ENCODE results near the gene NPRL2. TPM values are rescaled to one million over a fixed set of nuclear protein-coding genes. Genes with fewer than 3 reads are reported as not detected.
A peak's percentile ranks its signal among the peaks of the same experiment; 100 is the strongest.

NPRL2 gene
- total RNA-seq, 1 experiment from 2014 or later, result 29.8 TPM

DNA sequence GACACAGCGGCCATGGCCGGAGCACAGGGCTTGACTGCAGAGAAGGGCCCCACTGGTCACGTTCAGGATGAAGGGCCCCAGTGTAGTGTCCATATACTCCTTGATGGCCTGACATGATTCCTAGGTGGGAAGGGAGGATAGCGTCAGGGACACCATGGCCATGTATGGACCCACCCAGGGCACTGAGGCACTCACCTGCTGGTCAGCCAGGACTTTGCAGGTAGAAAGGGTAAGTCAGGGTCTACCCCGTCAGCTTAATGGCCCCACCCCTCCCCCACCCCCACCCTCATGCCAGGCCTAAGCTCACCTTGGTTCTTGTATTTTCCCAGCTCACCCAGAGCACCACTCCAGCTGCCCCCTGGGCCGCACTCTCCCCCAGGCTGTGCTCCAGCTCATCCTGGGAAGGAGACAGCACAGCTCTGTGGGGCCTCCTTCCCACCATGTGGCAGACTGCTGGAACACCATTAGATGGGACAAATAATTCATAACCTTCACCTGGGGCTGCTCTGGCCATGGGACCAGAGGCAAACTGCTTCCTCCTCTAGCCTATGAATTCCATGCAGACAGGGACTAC lies 49.8 kb downstream of the NPRL2 start:
- peaks cover 20% of the 10 kb centered on the region for H3K4me1 ChIP-seq
- no peak overlapping the region; the same call in 1 of the 2 replicates for H3K4me3 ChIP-seq (ENCODE audit: low read depth, low read length)
- no peaks in the 10 kb centered on the region; the same call in 1 of the 2 replicates for H3K36me3 ChIP-seq (ENCODE audit: control insufficient read depth, insufficient read depth, low read length)
- H3K4me3 Mint-ChIP-seq (ENCODE audit: unreplicated experiment), result peak overlapping the region; percentile 97
- H3K9me3 ChIP-seq, result no peaks in the 10 kb centered on the region
- BruUV-seq (replicated peaks), result no TSS peak
- intact Hi-C loops (cut with micrococcal nuclease; ENCODE audit: unreplicated experiment), result no loop called here
- peak in 1 of 2 experiments; percentile 33 for DNase-seq
- H3K4me1 Mint-ChIP-seq (ENCODE audit: low read depth, unreplicated experiment), result peaks cover 11% of the 10 kb centered on the region
- ChIA-PET POLR2A (interaction anchor here (0.6 kb wide), 1 partner anchor 42 kb away, joined by 7 read pairs; no protein-coding TSS in a partner anchor), CTCF (no interaction called here)
- H3K27ac Mint-ChIP-seq (ENCODE audit: unreplicated experiment), result peak overlapping the region; percentile 95
- TF ChIP-seq, protein P1, sequence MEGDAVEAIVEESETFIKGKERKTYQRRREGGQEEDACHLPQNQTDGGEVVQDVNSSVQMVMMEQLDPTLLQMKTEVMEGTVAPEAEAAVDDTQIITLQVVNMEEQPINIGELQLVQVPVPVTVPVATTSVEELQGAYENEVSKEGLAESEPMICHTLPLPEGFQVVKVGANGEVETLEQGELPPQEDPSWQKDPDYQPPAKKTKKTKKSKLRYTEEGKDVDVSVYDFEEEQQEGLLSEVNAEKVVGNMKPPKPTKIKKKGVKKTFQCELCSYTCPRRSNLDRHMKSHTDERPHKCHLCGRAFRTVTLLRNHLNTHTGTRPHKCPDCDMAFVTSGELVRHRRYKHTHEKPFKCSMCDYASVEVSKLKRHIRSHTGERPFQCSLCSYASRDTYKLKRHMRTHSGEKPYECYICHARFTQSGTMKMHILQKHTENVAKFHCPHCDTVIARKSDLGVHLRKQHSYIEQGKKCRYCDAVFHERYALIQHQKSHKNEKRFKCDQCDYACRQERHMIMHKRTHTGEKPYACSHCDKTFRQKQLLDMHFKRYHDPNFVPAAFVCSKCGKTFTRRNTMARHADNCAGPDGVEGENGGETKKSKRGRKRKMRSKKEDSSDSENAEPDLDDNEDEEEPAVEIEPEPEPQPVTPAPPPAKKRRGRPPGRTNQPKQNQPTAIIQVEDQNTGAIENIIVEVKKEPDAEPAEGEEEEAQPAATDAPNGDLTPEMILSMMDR (IDR thresholded peaks at IDR 0.05; ENCODE audit: insufficient read depth in 1 of 2, low read depth in 1 of 2, low read length in 1 of 2, severe bottlenecking in 1 of 2, unreplicated experiment in 1 of 2), result no peak
- no peaks in the 10 kb centered on the region for H3K9me3 Mint-ChIP-seq (ENCODE audit: unreplicated experiment)
- no peaks in the 10 kb centered on the region for H3K27me3 Mint-ChIP-seq (ENCODE audit: insufficient read depth, unreplicated experiment)
- no peaks in the 10 kb centered on the region for H3K27me3 ChIP-seq (replicated peaks; ENCODE audit: control insufficient read depth, insufficient read depth, low read length)
- peaks cover 11% of the 10 kb centered on the region for H3K36me3 Mint-ChIP-seq (ENCODE audit: insufficient read depth, unreplicated experiment)

DNA sequence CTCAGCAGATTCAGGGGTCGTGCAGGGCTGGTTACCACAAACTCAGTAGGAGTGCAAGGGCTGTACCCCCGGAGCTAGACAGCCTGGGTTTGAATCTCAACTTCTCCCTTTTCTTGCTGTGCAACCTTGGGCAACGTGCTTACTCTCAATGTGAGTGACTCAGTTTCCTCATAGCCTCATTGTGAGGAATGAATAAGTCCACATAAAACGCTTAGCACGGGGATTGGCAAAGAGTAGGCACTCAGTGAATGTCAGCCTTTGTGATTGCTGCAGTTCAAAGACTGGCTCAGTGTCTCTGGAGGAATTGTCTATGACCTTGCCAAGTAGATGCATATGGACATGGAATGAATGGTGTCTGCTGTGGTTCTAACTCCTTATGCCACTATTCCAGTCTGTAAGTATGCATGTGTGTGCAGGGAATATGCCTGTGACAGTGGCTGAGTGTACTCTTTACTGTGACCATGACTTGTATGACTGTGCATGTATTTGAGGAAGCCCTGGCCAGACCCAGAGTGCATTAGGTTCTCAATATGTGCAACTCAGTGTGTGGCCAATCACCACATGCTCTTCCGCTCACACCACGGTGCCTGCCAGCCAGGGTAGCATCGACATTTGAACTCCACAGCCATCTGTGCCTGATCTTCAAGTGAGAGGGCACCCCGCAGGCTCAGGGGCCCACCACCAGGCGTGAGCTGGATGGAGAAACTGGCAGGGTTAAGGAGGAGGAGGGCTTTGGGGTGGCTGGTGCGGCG lies 50.5 kb downstream of the NPRL2 start:
- H3K27ac Mint-ChIP-seq (ENCODE audit: unreplicated experiment), result peak overlapping the region; percentile 95
- H3K27me3 Mint-ChIP-seq (ENCODE audit: insufficient read depth, unreplicated experiment), result no peaks in the 10 kb centered on the region
- H3K9me3 Mint-ChIP-seq (ENCODE audit: unreplicated experiment), result no peaks in the 10 kb centered on the region
- H3K4me3 ChIP-seq (ENCODE audit: low read depth, low read length), result peak overlapping the region; percentile 39
- peak in 1 of 2 experiments; percentile 35 for DNase-seq
- H3K36me3 Mint-ChIP-seq (ENCODE audit: insufficient read depth, unreplicated experiment), result peaks cover 11% of the 10 kb centered on the region
- H3K4me1 ChIP-seq, result peaks cover 20% of the 10 kb centered on the region
- intact Hi-C loops (cut with micrococcal nuclease; ENCODE audit: unreplicated experiment), result loop anchor here (1.0 to 2.0 kb wide), 4 partner anchors 19 to 63 kb away; partner anchors contain the start of gene GNAI2
- CTCF ChIA-PET, result interaction anchor here (0.7 to 1.3 kb wide), 7 partner anchors 15 to 108 kb away, joined by 3 to 8 read pairs (median 4); no protein-coding TSS in a partner anchor
- H3K36me3 ChIP-seq (ENCODE audit: control insufficient read depth, insufficient read depth, low read length), result no peaks in the 10 kb centered on the region; the same call in 1 of the 2 replicates
- TF ChIP-seq, protein P1 (IDR thresholded peaks at IDR 0.05; ENCODE audit: insufficient read depth in 1 of 2, low read depth in 1 of 2, low read length in 1 of 2, severe bottlenecking in 1 of 2, unreplicated experiment in 1 of 2), result no peak
- peaks cover 11% of the 10 kb centered on the region for H3K4me1 Mint-ChIP-seq (ENCODE audit: low read depth, unreplicated experiment)
- BruUV-seq (replicated peaks), result TSS peak; percentile 95
- no peaks in the 10 kb centered on the region for H3K27me3 ChIP-seq (replicated peaks; ENCODE audit: control insufficient read depth, insufficient read depth, low read length)
- peak overlapping the region; percentile 97 for H3K4me3 Mint-ChIP-seq (ENCODE audit: unreplicated experiment)
- no peaks in the 10 kb centered on the region for H3K9me3 ChIP-seq
- POLR2A ChIA-PET, result interaction anchor here (0.6 to 1.4 kb wide), 8 partner anchors 10 to 1282 kb away, joined by 3 to 17 read pairs (median 6); partner anchors contain the start of genes DALRD3 and GNAI2

DNA sequence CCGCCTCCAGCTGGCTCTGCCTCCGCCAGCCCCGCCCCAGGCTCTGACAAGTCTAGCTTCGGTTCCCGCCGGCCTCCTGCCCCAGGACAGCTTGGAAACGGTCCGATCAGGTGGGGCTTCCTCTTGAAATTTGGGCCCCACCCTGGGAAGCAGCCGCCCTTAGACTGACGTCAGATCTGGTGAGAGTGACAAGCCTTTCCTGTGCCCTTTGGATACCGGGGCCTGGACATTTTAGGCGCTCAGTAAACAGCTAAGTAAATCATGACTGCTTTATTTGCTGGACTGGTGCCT lies 51.0 kb downstream of the NPRL2 start:
- peak overlapping the region; percentile 39 for H3K4me3 ChIP-seq (ENCODE audit: low read depth, low read length)
- peak overlapping the region; percentile 95 for H3K27ac Mint-ChIP-seq (ENCODE audit: unreplicated experiment)
- TF ChIP-seq, protein P1 (IDR thresholded peaks at IDR 0.05; ENCODE audit: insufficient read depth in 1 of 2, low read depth in 1 of 2, low read length in 1 of 2, severe bottlenecking in 1 of 2, unreplicated experiment in 1 of 2), result no peak
- H3K27me3 ChIP-seq (replicated peaks; ENCODE audit: control insufficient read depth, insufficient read depth, low read length), result no peaks in the 10 kb centered on the region
- no peaks in the 10 kb centered on the region for H3K27me3 Mint-ChIP-seq (ENCODE audit: insufficient read depth, unreplicated experiment)
- H3K4me3 Mint-ChIP-seq (ENCODE audit: unreplicated experiment), result peak overlapping the region; percentile 97
- CTCF ChIA-PET, result interaction anchor here (0.7 to 1.3 kb wide), 10 partner anchors 16 to 1200 kb away, joined by 3 to 8 read pairs (median 4); partner anchors contain the start of gene LSMEM2
- BruUV-seq (replicated peaks), result no TSS peak
- intact Hi-C loops (cut with micrococcal nuclease; ENCODE audit: unreplicated experiment), result loop anchor here (1.0 to 2.0 kb wide), 4 partner anchors 19 to 63 kb away; partner anchors contain the start of gene GNAI2
- POLR2A ChIA-PET, result interaction anchor here (0.6 to 1.4 kb wide), 9 partner anchors 10 to 1281 kb away, joined by 3 to 17 read pairs (median 5); partner anchors contain the start of genes DALRD3 and GNAI2
- peaks cover 20% of the 10 kb centered on the region for H3K4me1 ChIP-seq
- H3K9me3 ChIP-seq, result no peaks in the 10 kb centered on the region
- H3K4me1 Mint-ChIP-seq (ENCODE audit: low read depth, unreplicated experiment), result peaks cover 11% of the 10 kb centered on the region
- peaks cover 11% of the 10 kb centered on the region for H3K36me3 Mint-ChIP-seq (ENCODE audit: insufficient read depth, unreplicated experiment)
- no peaks in the 10 kb centered on the region; the same call in 1 of the 2 replicates for H3K36me3 ChIP-seq (ENCODE audit: control insufficient read depth, insufficient read depth, low read length)
- H3K9me3 Mint-ChIP-seq (ENCODE audit: unreplicated experiment), result no peaks in the 10 kb centered on the region
- no peak for DNase-seq
